Inferior parietal cortex (tissue), 1 donor: ENCODE data around the gene EYA2.
A peak's percentile ranks its signal among the peaks of the same experiment; 100 is the strongest.

Experiments used
- DNase-seq: peaks from one replicate; pipeline ENCODE4 v3.0.0-alpha.2; 2016; ENCODE audit errors: extremely low spot score

Gene EYA2

GRCh38 chr20:47139934-47140535, 245.4 kb downstream of the EYA2 start:
- DNase-seq, result no peak

GRCh38 chr20:47141350-47141921, 246.8 kb downstream of the EYA2 start:
- no peak for DNase-seq

- DNase-seq, result no peak
These were observed 247.5 kb downstream of the EYA2 start for GRCh38 chr20:47141941-47142773.

- no peak for DNase-seq
These were observed 248.1 kb downstream of the EYA2 start for GRCh38 chr20:47142774-47143170.

GRCh38 chr20:47143657-47144056, 249.0 kb downstream of the EYA2 start:
- DNase-seq, result no peak

- no peak for DNase-seq
These were observed 249.8 kb downstream of the EYA2 start for GRCh38 chr20:47144463-47144862.

- no peak for DNase-seq
These were observed 252.0 kb downstream of the EYA2 start for GRCh38 chr20:47146686-47147085.

- DNase-seq, result no peak
These were observed 253.4 kb downstream of the EYA2 start for GRCh38 chr20:47148059-47148458.

GRCh38 chr20:47149939-47150338, 255.3 kb downstream of the EYA2 start:
- no peak for DNase-seq

GRCh38 chr20:47150403-47151152, 255.9 kb downstream of the EYA2 start:
- DNase-seq, result peak; percentile 13

GRCh38 chr20:47152068-47152467, 257.4 kb downstream of the EYA2 start:
- no peak for DNase-seq

GRCh38 chr20:47154089-47154488, 259.4 kb downstream of the EYA2 start:
- no peak for DNase-seq

GRCh38 chr20:47156301-47157137, 261.9 kb downstream of the EYA2 start:
- DNase-seq, result no peak

- DNase-seq, result no peak
These were observed 264.5 kb downstream of the EYA2 start for GRCh38 chr20:47159166-47159565.

- DNase-seq, result no peak
These were observed 265.6 kb downstream of the EYA2 start for GRCh38 chr20:47160240-47160639.

- no peak for DNase-seq
These were observed 266.3 kb downstream of the EYA2 start for GRCh38 chr20:47160992-47161391.

- DNase-seq, result no peak
These were observed 266.8 kb downstream of the EYA2 start for GRCh38 chr20:47161411-47161810.

- DNase-seq, result no peak
These were observed 269.5 kb downstream of the EYA2 start for GRCh38 chr20:47164140-47164539.

- no peak for DNase-seq
These were observed 270.8 kb downstream of the EYA2 start for GRCh38 chr20:47165376-47165865.

- no peak for DNase-seq
These were observed 273.2 kb downstream of the EYA2 start for GRCh38 chr20:47167846-47168245.

GRCh38 chr20:47172579-47172978, 277.9 kb downstream of the EYA2 start:
- no peak for DNase-seq
